DMS 273 treated with DMSO at 0.1 percent for 48 hours (cell line): ENCODE data around the gene TCTN3.
"Not testable (repeated sequence)": the region's sequence is repeated elsewhere in the genome, so short reads cannot be mapped to it uniquely, and the experiment has no call there.

ENCODE experiments used
- DNase-seq: peaks from one replicate; lab custom pipeline; 2025; lab: John Stamatoyannopoulos, UW

The TCTN3 gene, protein sequence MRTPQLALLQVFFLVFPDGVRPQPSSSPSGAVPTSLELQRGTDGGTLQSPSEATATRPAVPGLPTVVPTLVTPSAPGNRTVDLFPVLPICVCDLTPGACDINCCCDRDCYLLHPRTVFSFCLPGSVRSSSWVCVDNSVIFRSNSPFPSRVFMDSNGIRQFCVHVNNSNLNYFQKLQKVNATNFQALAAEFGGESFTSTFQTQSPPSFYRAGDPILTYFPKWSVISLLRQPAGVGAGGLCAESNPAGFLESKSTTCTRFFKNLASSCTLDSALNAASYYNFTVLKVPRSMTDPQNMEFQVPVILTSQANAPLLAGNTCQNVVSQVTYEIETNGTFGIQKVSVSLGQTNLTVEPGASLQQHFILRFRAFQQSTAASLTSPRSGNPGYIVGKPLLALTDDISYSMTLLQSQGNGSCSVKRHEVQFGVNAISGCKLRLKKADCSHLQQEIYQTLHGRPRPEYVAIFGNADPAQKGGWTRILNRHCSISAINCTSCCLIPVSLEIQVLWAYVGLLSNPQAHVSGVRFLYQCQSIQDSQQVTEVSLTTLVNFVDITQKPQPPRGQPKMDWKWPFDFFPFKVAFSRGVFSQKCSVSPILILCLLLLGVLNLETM

DNA sequence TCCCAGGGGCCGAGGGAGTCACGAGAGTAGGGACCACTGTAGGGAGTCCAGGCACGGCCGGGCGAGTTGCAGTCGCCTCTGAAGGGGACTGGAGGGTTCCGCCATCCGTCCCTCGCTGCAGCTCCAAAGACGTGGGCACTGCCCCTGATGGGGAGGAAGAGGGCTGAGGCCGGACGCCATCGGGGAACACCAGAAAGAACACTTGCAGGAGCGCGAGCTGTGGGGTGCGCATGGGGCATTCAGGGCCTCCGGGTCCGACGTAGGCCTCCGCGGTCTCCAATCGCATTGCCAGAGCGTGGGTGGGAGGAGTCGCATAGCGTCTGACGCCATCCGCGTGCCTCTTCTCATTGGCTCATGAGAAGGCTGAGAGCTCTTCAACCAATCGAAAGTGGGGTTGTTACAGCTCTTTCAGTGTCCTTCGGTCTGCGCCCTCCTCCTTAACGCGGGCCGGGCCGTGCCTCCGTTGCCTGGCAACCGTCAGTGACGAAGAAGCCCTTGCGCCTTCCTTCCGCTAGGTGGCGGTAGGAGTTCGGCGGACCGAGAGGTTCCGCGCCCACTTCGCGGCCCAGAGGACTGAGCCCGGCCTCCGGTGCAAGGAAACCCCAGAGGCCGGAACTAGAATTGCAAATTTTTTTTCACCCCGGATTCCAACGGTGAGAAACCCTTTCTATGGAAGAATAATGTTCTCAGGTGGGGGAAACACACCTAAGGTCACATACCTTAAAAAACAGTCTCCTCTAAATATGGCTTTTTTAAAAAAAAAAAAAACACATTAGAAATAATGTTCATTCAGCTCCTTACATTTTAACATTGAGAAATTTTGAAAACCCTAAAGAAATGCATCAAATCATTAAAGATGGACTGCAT, at the start of gene TCTN3:
TCTN3 (minus strand) TSS at position 260 of the 867 bp plus-strand sequence; CDS start at position 232, 28 bp downstream.
- DNase-seq = peak; percentile 95

DNA sequence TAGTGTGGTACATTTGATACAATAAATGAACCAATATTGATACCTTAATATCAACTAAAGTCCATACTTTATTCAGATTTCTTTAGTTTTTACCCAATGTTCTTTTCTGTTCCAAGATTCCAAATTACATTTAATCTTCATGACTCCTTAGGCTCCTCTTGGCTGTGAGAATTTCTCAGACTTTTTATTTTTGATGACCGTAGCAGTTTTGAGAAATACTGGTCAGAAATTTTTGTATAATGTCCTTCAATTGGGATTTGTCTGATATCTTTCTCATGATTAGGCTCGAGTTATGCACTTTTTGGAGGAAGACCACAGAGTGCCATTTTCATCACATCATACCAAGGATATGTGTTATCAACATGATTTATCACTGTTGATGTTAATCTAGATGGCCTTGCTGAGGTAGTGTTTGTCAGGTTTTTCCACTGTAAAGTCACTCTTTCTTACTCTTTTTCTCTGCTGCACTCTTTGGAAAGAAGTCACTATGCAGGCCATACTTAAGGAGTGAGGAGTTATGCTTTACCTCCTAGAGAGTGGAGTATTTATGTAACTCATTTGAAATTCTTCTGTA, 49.3 kb upstream of the TCTN3 start:
- no peak for DNase-seq

DNA sequence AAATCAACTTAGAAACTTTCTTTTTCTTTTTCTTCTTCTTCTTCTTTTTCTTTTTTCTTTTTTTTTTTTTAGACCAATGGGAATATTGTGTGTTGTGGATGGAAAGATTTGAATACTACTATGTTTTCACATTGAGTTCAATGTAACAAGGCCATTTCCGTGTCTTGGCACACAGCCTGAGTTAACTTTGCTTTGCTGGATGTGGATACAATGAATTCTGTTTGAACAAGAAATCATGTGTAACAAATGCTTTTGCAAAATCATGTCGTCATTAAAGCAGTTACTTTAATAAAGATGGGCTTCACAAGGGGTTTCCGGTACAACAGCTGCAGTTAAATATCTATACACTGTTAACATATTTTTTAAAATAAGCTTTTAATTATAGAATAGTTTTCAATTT, 48.8 kb upstream of the TCTN3 start:
- no peak for DNase-seq

DNA sequence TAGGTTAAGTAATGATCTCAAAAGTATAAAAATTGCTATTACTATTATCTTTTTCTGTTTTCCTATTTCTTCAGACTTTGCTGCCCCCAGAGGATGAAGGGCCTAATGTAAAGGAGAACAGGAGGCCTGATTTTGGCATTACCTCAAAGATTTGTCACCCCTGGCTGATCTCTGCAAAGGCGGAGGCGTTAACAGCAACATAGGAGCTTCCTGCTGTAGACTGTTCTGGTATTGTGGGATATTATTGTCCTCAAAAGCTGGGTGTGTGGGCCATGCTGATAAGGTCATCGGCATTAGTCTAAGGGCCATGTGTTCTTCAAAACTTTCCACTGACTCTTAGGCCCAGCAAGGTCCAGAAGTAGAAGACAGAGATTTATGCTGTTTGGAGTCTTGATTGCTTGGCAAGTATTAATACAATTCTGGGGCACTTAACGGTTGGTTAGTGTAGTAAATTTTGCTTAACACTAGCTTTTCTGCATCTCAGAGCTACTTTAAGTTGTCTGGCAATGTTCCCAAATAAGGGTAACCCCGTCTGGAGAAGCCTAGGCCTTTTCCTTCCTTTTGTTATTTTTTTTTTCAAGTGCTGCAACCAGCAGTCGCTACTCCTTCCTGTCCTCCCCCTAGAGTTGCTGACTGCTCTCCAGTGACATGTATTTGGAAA, 48.2 kb upstream of the TCTN3 start:
- no peak for DNase-seq

DNA sequence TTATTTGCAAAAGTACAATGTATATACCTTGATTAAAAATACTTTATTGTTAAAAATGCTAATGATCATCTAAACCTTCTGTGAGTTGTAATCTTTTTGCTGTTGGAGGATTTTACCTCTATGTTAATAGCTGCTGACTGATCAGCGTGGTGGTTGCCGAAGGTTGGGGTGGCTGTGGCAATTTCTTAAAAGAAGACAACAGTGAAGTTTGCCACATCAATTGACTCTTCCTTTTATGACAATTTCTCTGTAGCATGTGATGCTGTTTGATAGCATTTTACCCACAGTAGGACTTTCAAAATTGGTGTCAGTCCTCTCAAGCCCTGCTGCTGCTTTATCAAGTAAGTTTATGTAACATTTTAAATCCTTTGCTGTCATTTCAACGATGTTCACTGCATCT, 45.3 kb upstream of the TCTN3 start:
- no peak for DNase-seq

DNA sequence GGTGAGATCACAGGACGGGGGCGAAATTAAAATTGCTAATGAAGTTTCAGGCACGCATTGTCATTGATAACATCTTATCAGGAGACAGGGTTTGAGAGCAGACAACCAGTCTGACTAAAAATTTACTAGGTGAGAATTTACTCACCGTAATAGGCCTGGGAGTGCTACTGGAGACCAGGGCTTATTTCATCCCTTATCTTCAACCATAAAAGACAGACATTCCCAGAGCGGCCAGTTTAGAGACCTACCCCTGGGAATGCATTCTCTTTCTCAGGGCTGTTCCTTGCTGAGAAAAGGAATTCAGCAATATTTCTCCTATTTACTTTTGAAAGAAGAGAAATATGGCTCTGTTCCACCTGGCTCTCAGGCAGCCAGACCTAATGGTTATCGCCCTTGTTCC, 39.2 kb upstream of the TCTN3 start:
- DNase-seq = not testable (repeated sequence)

DNA sequence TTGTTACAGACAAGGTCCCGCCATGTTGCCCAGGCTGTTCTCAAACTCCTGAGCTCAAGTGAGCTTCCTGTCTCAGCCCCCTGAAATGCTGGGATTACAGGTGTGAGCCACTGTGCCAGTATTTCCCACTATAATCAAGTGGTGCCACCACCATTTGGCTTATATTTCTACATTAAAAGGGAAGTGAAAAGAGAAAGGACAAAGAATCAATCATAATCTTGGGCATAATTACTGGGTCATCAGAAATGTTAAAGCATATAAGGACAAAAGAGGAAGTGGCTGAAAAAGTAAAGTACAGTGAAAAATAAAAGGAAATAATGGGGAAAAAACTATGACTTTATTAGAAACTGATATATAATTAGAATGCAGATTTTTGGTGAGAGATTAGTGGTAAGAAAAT, 36.5 kb upstream of the TCTN3 start:
- DNase-seq = no peak

DNA sequence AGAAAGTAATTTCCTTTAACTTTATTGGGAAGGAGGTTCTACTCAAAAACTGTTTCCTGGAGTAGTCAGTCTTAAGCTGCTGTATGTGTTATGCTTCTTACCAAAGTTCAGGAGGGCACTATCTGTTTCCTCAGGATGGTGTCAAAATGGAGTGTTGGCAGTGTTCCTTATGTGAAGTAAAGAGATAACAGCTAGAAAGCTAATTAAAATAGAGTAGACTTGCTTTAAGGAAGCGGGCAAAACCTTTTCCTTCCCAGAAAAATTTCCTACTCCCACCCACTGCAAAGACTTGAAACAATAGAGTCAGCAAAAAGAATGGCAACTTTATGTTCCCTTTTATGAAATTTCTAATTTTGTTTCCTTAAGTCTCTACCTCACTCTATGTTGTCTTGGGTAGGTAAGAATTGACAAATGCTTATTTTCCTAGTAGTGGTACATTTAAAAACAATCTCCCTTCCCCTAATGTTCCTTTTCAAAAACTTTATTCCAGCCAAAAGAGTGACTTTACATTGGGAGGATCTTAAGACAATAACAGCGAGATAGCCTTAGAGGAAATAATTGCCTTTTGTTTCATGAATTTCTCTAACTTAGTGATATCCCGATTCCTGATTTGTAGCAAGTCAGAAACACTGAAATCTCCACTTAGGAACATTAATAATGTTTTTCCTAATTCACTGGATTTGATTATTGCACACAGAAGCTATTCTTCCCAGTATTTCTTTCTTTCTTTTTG, 35.8 kb upstream of the TCTN3 start:
- DNase-seq = no peak

DNA sequence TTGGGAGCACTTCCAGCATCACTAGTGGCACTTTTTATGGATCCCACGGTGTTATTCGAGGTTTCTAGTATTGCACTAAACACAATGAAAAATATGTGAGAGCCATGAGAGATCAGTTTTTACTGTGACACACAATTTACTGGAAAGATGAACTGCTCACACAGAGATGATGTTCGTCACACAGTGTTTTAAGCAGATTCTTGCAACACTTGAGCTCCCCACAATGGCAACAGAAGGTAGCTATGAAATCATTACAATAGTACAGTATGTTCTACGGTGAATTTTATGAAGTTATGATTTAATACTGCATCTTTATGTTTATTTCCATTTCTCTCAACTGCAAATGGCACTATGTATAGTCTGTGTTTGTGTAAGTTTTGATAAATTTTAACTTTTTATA, 34.8 kb upstream of the TCTN3 start:
- no peak for DNase-seq

DNA sequence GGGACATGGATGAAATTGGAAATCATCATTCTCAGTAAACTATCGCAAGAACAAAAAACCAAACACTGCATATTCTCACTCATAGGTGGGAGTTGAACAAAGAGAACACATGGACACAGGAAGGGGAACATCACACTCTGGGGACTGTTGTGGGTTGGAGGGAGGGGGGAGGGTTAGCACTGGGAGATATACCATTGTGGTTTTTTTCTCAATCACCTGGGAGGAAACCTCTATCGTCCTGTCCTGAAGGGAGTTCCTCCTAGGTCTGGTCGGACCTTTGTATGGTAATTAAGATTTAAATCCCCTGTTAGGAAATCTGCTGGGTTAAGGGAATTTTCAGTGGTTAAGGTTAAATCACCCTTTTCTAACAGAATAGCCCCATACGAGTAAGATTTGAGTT, 28.8 kb upstream of the TCTN3 start:
- DNase-seq = not testable (repeated sequence)

DNA sequence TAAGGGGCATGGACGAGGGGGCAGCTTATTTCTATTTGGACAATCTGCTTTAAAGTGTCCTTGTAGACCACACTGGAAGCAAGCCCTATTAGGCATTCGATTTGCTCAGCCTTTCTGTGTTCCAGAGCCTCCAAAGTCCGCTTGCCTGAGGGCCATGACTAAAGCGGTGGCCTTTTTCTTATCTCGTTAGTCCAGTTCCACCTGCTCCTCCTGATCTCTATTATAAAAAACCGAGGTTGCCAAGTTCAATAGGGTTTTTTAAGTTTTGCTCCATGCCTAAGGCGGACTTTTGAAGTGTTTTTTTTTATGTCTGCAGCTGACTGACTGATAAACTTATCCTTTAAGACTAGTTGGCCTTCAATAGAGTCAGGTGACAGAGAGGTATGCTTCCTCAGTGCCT, 27.0 kb upstream of the TCTN3 start:
- DNase-seq = not testable (repeated sequence)

DNA sequence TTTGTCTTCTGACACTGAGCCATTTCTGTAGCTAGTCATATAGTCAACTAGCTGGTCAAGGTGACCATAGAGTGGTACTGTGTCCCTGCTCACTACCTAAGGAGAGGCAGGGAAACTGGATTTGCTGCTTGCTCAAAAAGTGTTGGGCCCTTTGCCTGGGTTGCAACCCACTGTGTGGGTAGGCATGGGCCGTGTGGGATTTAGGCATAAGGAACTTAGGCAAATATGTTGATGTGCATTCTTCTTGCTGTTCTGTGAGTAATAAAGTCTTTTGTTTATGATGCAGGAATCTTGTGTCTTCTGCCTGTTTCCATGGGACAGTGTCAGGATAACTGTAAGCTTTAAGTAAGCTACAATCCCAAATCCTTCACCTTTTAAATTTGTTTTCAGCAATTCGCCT, 23.1 kb upstream of the TCTN3 start:
- no peak for DNase-seq

DNA sequence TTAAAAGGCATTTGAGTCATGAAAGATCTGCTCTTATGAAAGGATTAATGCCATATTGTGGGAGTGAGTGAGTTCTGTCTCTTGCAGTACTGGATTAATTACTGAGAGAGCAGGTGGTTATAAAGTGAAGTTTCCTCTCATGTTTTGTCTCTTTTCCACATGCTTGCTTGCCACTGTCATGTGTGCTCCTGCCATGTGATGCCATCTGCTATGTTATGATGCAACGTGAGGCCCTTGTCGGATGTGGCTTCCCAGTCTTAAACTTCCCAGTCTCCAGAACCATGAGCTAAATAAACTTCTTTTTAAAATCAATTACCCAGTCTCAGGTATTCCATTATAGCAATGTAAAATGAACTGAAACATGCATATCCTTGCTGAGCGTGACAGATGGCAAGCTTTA, 22.7 kb upstream of the TCTN3 start:
- DNase-seq = no peak

DNA sequence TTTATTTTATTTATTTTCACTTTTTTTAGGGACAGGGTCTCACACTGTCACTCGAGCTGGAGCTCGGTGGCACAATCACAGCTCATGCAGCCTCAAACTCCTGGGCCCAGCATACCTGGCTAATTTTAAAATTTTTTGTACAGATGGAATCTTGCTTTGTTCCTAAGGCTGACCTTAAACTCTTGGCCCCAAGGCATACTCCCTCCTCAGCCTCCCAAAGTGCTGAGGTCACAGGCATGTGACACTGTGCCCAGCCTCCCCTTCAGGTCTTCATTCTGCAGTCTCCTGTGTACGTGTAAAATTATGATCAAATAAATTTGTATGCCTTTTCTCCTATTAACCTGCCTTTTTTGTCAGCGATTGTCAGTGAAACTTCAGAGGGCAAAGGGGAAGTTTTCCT, 17.8 kb upstream of the TCTN3 start:
- DNase-seq = no peak

DNA sequence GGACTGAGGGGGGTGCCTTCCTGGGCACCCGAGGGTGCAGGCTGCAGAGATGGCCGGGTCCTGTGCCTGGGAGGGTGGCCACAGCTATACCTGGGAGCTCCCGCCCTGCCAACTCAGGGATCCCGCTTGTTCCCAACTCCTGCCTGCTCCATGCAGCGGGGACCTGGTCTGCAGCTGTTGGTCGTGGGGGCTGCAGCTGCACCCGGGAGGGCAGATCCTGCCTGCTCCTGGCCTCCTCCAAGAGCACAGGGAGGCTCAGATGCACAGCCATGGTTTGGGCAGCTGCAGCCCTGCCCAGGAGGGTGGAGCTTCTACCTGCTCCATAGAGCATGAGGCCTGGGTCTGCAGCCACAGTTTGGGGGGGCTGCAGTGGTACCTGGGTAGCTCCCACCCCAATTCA, 13.3 kb upstream of the TCTN3 start:
- no peak for DNase-seq

DNA sequence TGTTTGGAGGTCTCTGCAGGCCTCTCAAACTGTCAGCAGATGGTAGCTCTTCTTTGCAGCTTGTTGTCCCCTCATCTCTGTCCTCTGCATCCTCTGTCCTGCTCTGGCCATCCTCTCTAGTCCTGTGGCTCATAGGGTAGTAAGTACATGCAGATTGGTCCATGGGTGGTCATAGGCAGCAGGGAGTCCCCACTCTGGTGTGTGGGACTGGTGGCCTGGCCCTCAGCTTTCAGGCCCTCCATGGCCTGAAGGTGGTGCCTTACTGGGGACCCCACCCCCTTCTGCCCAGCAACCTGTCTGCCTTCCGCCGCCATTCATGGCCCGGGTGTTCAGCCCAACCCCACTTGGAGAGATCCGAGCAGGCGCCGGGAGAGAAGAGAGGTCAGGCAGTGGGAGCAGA, 12.8 kb upstream of the TCTN3 start:
- DNase-seq = no peak

DNA sequence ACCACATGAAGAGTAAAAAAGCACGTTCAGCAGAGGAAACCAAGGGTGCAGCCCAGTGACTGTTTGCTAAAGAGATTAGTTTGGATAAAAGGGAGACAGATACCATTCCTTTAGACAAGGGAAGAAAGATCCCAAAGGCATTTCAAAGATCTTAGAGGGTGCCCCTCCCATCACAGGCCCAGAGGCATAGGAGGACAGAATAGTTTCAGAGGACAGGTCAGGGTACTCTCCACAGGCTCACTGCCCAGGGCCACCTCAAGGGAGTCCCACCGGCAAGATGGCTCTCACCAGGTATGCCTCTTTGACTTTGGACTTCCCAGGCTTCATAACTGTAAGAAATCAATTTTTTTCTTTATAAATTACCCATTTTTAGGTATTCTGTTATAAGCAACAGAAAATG, 4.7 kb upstream of the TCTN3 start:
- DNase-seq = no peak

DNA sequence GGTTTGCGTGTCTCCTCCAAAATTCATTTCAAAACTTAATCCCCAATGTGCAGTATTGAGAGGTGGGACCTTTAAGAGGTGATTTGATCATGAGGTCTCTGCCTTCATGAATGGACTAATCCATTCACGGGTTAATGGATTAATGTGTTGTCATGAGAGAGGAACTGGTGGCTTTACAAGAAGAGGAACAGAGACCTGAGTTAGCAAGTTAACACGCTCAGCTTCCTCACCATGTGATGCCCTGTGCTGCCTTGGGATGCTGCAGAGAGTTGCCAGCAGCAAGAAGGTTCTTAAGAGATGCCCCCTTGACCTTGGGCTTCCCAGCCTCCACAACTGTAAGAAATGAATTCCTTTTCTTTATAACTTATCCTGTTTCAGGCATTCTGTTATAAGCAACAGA, 3.7 kb upstream of the TCTN3 start:
- DNase-seq = no peak

DNA sequence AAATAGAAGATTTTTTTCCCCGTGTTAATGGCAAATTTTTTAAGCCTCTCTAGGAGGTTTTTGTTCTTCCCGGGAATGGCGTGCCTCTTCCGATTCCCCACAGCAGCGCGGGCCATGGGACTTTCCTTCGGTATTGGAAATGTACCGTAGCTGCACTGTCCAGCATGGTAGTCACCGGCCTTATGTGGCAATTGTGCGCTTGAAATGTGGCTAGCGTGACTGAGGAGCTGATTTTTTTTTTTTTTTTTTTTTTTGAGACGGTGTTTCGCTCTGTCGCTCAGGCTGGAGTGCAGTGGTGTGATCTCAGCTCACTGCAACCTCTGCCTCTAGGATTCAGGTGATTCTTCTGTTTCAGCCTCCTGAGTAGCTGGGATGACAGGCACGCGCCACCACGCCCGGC, 938 bp upstream of the TCTN3 start:
- DNase-seq = no peak

DNA sequence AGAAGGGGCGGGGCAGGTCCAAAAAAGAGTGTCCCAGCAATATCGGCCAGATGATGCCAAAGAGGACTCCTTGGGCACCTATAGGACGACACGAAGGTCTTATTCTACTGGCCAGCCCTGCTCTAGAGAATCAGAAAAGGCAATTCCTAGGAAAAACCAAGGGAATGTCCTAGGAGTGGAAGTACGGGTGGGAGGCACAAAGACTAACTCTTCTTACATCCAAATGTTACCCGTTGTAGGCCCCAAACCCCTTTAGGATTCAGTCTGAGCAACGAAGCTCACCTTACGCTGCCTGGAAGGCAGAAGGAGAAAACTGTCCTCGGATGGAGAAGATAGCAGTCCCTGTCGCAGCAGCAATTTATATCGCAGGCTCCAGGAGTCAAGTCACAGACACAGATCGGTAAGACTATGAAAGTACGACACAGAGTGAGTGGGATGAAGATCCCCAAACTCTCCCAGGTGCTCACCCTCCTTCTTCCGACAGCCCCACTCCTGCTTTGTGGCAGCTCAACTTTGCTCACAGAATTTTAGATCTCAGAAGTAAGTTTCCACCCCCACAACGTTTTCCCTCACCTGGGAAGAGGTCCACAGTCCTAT, 558 bp downstream of the TCTN3 start:
- DNase-seq = no peak

DNA sequence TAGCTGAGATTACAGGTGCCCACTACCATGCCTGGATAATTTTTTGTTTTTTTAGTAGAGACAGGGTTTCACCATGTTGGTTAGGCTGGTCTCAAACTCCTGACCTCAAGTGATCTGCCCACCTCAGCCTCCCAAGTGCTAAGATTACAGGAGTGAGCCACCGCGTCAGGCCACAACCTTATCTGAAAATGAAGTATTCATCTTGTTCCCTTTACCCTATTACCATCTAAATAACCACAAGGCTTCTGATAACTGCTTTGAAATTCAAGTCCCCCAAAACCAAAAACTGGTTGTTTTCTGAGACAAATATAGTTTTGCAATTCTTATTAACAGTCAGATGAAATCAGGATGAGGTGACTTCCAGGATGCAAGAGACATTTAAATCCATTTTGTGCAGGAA, 2.4 kb downstream of the TCTN3 start:
- no peak for DNase-seq
